ENCODE measurements around the gene IFT88. TPM values are rescaled to one million over a fixed set of nuclear protein-coding genes. Genes with fewer than 3 reads are reported as not detected.
A peak's percentile ranks its signal among the peaks of the same experiment; 100 is the strongest.

Gene IFT88
- total RNA-seq, 1 experiment from 2014 or later: 5.2 TPM

GRCh38 chr13:20713014-20713376 lies 146.0 kb downstream of the IFT88 start:
- Mint-ChIP-seq H3K4me1 (peaks cover 32 to 35% of the 10 kb centered on the region in 2 experiments), H3K9me3 (peaks cover 0 to 2% of the 10 kb centered on the region in 2 experiments; a peak in 1 of 5 replicates), H3K36me3 (ENCODE audit: insufficient read depth in 1 of 3, low read depth in 3 of 3) (no peaks in the 10 kb centered on the region), H3K27ac (no peak overlapping the region), H3K4me3 (peak overlapping the region; percentile 32 to 63; a peak in 2 of 5 replicates), H3K27me3 (ENCODE audit: low read depth) (peaks cover 32% of the 10 kb centered on the region)
- no peak overlapping the region for H4K5ac ChIP-seq (ENCODE audit: insufficient read length, low read depth, low read length)
- no peak overlapping the region for H2BK12ac ChIP-seq (ENCODE audit: insufficient read length, low read depth, low read length)
- H3K9me3 ChIP-seq (ENCODE audit: control insufficient read depth, low read depth, low read length): no peaks in the 10 kb centered on the region
- no CpG with 5 or more reads among the region's 11 CpGs for WGBS (ENCODE audit: extremely low coverage, insufficient read length, low lambda C conversion rate)
- H2AK5ac ChIP-seq (ENCODE audit: insufficient read length, low read length): no peak overlapping the region
- peak overlapping the region; percentile 58 for H3K4me2 ChIP-seq (ENCODE audit: insufficient read depth, insufficient read length, low read length)
- H3K56ac ChIP-seq (ENCODE audit: insufficient read length, low read depth, low read length): no peak overlapping the region
- 0 out of 2 replicates have a peak overlapping the region, but pooled peaks have one; percentile 45 for H3K14ac ChIP-seq (ENCODE audit: insufficient read depth, low read length)
- H2BK5ac ChIP-seq (ENCODE audit: insufficient read length, low read length): no peak overlapping the region
- no peak overlapping the region for H2BK120ac ChIP-seq (ENCODE audit: low read depth, low read length, poor library complexity, severe bottlenecking)
- H4K20me1 ChIP-seq (ENCODE audit: control insufficient read depth, insufficient read depth, insufficient read length): no peaks in the 10 kb centered on the region
- no peak overlapping the region for H3T11ph ChIP-seq (ENCODE audit: low read length)
- H3K79me1 ChIP-seq (ENCODE audit: insufficient read depth, low read depth, low read length, poor library complexity, severe bottlenecking): no peaks in the 10 kb centered on the region
- H3K18ac ChIP-seq (ENCODE audit: insufficient read length, low read depth, low read length): peak overlapping the region; percentile 73
- no peaks in the 10 kb centered on the region for H3K4me1 ChIP-seq (ENCODE audit: insufficient read depth, low read length)
- H3K4ac ChIP-seq (ENCODE audit: low read depth, low read length): no peak overlapping the region
- no peak overlapping the region for H4K8ac ChIP-seq (replicated peaks; ENCODE audit: insufficient read length, low read depth, low read length)
- no peak overlapping the region for H2BK15ac ChIP-seq (ENCODE audit: low read depth, low read length)
- no peaks in the 10 kb centered on the region for H3K79me2 ChIP-seq (ENCODE audit: insufficient read depth, low read length)
- no peaks in the 10 kb centered on the region for H3K27me3 ChIP-seq (ENCODE audit: insufficient read depth, low read length)
- peak overlapping the region; percentile 97 for H2AFZ ChIP-seq (ENCODE audit: low read length)
- H4K91ac ChIP-seq (ENCODE audit: insufficient read length, low read depth, low read length): no peak overlapping the region
- no peak for DNase-seq
- no peaks in the 10 kb centered on the region for H3K23me2 ChIP-seq (ENCODE audit: insufficient read length, low read depth, low read length, poor library complexity, severe bottlenecking)
- TF ChIP-seq CTCF (conservative IDR thresholded peaks at IDR 0.05): no peak
- no peak overlapping the region for H2BK20ac ChIP-seq (ENCODE audit: low read depth, low read length, poor library complexity, severe bottlenecking)
- H3K27ac ChIP-seq (ENCODE audit: insufficient read length, low read depth, low read length): no peak overlapping the region
- peak overlapping the region; percentile 52 for H3K9ac ChIP-seq (ENCODE audit: extremely low read depth, insufficient read length, low read length)
- no peak overlapping the region for H3K23ac ChIP-seq (ENCODE audit: insufficient read length, low read depth, low read length)

Measured in H9 (cell line).